ENCODE data around the gene DDX24. TPM values are rescaled to one million over a fixed set of nuclear protein-coding genes. Genes with fewer than 3 reads are reported as not detected.
A peak's percentile ranks its signal among the peaks of the same experiment; 100 is the strongest.

DDX24 gene
- total RNA-seq, 1 experiment from 2014 or later = 145 TPM

DNA sequence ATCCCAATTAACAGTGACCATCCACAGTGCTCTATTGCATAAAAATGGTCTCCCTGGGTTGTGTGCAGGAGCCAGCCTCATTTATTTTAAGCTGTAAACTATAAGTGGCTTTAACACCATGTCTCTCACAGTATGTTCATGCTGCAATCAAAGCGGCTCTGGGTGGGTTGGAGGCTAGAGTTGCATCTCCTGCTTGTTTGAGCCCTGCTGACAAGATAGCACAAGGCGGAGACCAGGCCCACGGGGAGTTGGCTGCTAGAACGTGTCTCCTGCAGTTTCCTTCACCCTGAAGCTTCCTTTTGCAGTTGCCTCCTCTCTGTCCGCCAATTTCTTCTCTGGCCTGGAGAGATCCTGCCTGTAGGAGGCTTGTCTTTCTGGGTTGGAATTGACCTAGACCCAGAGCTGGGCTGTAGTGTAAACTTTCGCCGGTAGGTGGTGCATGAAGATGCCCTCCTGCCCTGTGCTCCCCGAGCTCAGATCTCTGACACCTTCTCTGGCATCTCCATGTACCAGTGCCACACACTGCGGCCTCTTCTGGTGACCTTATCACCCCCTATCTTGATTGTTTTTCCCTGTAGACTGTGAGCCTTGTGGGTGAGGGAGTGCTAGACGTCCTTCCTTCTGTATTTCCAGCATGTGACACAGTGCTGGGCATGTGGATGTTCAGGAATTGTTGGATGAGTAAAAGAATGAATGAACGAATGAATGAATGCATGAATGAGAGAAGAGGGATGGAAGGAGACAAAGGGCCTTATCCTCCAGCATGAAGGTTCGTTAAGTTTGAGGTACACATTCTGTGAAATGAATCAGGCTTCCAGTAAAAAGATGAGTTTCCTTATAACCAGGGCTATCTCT is 44.5 kb downstream of the DDX24 start:
- Histone ChIP-seq H3K27me3 (replicated peaks) (no peaks in the 10 kb centered on the region), H3K4me3 (no peak overlapping the region), H3K9me3 (replicated peaks) (no peaks in the 10 kb centered on the region), H3K27ac (no peak overlapping the region), H3K4me1 (replicated peaks) (no peaks in the 10 kb centered on the region), H3K36me3 (no peaks in the 10 kb centered on the region)
- peak; percentile 42 to 62 for DNase-seq (ENCODE audit: low read depth in 1 of 2, low spot score in 2 of 2)

DNA sequence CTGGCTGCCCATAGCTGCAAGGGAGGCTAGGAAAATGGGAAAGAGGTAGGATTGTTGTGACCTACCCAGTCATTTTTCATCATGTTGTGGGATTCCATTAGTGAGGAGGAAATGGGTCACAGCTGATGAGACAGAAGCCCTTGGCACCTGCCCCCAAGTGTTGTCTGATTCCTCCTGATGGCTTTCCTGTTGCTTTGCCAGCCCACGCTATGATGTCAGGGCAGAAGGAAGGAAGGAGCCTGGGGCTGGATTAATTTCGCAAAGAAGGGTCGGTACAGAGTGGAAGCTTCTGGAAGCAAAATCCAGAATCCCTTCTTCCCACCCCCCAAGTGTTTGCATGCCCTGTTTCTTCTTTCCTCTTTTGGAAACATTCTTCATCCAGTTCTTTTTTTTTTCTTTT is 46.1 kb downstream of the DDX24 start:
- DNase-seq (ENCODE audit: low read depth in 1 of 2, low spot score in 2 of 2) = no peak
- H3K4me1 ChIP-seq (replicated peaks) = no peaks in the 10 kb centered on the region
- H3K27ac ChIP-seq = no peak overlapping the region
- no peaks in the 10 kb centered on the region for H3K9me3 ChIP-seq (replicated peaks)
- H3K36me3 ChIP-seq = no peaks in the 10 kb centered on the region
- H3K4me3 ChIP-seq = no peak overlapping the region
- H3K27me3 ChIP-seq (replicated peaks) = no peaks in the 10 kb centered on the region

DNA sequence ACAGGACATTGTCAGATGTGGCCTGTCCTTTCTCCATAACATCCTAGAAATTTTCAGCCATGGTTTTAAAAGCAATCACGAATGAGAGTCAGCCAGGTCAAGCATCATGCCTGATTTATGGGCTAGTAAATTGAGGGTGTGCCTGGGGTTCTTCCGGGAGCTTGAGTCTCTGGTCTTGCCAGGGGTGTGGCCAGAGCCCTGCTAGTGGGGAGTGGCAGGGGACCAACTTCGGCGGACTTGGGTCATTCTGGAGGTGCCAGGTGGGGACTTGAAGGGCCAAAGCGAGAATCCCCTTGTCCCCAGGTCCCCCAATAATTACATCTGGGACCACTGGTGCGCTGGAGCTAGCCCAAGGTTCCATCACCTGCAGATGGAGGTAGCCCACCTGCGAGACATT is 49.1 kb downstream of the DDX24 start:
- Histone ChIP-seq H3K27ac (no peak overlapping the region), H3K4me3 (no peak overlapping the region), H3K27me3 (replicated peaks) (no peaks in the 10 kb centered on the region), H3K36me3 (no peaks in the 10 kb centered on the region), H3K9me3 (replicated peaks) (no peaks in the 10 kb centered on the region), H3K4me1 (replicated peaks) (peaks cover 19% of the 10 kb centered on the region)
- DNase-seq (ENCODE audit: low read depth in 1 of 2, low spot score in 2 of 2) = no peak

DNA sequence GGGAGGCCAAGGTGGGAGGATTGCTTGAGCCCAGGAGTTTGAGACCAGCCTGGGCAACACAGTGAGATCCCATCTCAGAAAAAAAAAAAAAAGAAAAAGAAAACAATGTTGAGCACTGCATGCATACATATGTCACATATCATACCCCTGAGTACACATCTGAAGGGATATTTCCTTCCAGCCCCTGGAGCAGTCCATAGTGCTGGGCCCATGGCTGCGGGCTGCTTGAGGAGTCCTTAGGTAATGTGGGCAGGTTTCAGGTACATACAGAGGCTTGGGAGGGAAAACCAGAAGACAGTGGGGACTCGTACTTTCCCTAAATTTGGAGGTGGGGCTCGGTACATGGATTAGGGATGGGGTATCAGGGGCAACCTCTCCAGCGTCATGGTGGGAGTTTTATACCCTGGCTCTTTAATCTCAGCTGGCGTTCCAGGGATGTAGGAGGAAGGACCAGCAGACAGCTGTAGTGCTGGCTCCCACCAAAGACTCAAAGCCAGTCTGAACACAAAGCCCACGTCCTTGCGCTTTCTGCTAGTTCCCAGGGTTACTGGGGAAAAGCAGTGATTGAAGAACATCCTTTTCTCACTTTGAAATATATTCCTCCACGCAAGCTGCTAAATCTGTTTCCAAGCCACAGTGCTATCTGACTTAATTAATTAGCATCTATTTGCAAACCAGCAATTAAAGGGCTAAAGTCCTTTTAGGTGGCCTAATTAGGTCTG is 49.7 kb downstream of the DDX24 start:
- Histone ChIP-seq H3K27ac (no peak overlapping the region), H3K27me3 (replicated peaks) (no peaks in the 10 kb centered on the region), H3K9me3 (replicated peaks) (no peaks in the 10 kb centered on the region), H3K4me3 (no peak overlapping the region), H3K4me1 (replicated peaks) (peaks cover 22% of the 10 kb centered on the region), H3K36me3 (no peaks in the 10 kb centered on the region)
- DNase-seq (ENCODE audit: low read depth in 1 of 2, low spot score in 2 of 2) = no peak

DNA sequence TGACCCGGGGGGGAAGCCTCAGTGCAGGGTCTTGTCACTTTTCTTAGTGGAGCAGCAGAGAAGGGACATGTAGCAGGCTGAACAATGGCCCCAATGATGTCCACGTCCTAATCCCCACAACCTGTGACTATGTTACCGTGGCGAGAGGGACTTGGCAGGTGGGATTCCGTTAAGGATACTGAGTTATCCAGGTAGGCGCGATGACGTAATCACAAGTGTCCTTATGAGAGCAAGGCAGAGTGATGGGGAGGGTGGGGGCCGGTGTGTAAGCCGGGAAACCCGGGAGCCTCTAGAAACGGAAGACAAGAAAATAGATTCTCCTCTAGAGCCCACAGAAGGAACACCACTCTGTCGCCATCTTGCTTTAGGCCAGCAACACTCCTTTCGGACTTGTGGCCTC is 50.4 kb downstream of the DDX24 start:
- Histone ChIP-seq H3K27me3 (replicated peaks) (no peaks in the 10 kb centered on the region), H3K4me3 (no peak overlapping the region), H3K36me3 (no peaks in the 10 kb centered on the region), H3K27ac (no peak overlapping the region), H3K4me1 (replicated peaks) (peaks cover 25% of the 10 kb centered on the region), H3K9me3 (replicated peaks) (no peaks in the 10 kb centered on the region)
- DNase-seq (ENCODE audit: low read depth in 1 of 2, low spot score in 2 of 2) = no peak

DNA sequence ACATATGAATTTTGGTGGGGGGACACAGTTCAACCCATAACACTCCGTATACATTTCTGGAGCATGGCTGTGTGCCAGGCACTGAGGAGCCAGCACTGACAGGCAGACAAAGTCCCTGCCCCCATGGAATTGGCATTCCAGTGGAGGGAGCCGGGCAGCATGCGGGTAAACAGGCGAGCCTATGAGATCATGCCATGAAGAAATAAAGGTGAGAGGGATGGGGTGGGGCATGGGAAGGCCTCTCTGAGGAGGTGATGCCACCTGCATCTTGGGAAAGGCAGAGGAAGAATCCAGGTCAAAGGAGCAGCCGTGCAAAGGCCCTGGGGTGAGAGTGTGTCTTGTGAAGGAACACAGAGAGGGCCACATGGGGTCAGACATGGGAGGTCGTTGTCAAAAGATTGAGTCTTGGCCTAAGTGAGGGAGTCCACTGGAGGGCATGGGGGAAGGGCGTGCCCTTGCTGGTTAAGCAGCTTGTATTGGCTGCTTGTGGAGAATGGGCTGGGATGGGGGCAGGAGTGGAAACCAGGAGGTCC is 51.3 kb downstream of the DDX24 start:
- Histone ChIP-seq H3K9me3 (replicated peaks) (no peaks in the 10 kb centered on the region), H3K27ac (no peak overlapping the region), H3K4me3 (no peak overlapping the region), H3K27me3 (replicated peaks) (no peaks in the 10 kb centered on the region), H3K4me1 (replicated peaks) (peaks cover 25% of the 10 kb centered on the region), H3K36me3 (no peaks in the 10 kb centered on the region)
- DNase-seq (ENCODE audit: low read depth in 1 of 2, low spot score in 2 of 2) = no peak

DNA sequence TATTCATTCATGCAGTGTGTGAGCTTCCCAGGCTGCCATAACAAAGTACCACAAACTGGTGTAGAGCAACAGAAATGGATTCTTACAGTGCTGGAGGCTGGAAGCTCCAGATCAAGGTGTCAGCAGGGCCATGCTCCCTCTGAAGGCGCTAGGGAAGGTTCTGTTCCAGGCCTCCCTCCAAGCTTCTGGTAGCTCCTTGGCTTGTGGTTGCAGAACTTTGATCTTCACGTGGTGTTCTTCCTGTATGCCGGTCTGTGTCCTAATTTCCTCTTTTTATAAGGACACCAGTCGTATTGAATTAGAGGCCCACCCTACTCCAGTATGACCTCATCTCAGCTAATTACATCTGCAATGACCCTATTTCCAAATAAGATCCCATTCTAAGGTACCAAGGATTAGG is 51.7 kb downstream of the DDX24 start:
- Histone ChIP-seq H3K9me3 (replicated peaks) (no peaks in the 10 kb centered on the region), H3K27me3 (replicated peaks) (no peaks in the 10 kb centered on the region), H3K4me1 (replicated peaks) (peaks cover 25% of the 10 kb centered on the region), H3K27ac (no peak overlapping the region), H3K36me3 (no peaks in the 10 kb centered on the region), H3K4me3 (no peak overlapping the region)
- DNase-seq (ENCODE audit: low read depth in 1 of 2, low spot score in 2 of 2) = no peak

DNA sequence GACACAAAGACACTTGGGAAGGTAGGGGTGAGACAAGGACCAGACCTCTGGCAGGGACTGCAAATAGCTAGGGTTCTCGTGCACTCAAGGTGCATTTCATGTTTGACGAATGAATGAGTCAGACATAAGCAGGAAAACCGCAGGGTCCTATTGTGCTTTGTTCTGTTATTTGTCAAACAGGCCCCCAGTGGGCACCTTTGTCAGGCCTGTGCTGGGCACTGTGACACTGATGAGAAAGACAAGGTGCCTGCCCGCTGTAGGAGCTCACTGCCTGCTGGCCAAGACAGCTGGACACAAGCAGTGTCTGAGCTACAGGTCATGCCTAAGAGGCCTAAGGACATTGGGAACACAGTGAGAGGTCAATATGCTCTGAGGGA is 52.6 kb downstream of the DDX24 start:
- H3K27me3 ChIP-seq (replicated peaks) = no peaks in the 10 kb centered on the region
- H3K4me3 ChIP-seq = no peak overlapping the region
- no peaks in the 10 kb centered on the region for H3K9me3 ChIP-seq (replicated peaks)
- H3K36me3 ChIP-seq = no peaks in the 10 kb centered on the region
- H3K27ac ChIP-seq = no peak overlapping the region
- DNase-seq (ENCODE audit: low read depth in 1 of 2, low spot score in 2 of 2) = peak; percentile 35 to 55
- peaks cover 25% of the 10 kb centered on the region for H3K4me1 ChIP-seq (replicated peaks)

DNA sequence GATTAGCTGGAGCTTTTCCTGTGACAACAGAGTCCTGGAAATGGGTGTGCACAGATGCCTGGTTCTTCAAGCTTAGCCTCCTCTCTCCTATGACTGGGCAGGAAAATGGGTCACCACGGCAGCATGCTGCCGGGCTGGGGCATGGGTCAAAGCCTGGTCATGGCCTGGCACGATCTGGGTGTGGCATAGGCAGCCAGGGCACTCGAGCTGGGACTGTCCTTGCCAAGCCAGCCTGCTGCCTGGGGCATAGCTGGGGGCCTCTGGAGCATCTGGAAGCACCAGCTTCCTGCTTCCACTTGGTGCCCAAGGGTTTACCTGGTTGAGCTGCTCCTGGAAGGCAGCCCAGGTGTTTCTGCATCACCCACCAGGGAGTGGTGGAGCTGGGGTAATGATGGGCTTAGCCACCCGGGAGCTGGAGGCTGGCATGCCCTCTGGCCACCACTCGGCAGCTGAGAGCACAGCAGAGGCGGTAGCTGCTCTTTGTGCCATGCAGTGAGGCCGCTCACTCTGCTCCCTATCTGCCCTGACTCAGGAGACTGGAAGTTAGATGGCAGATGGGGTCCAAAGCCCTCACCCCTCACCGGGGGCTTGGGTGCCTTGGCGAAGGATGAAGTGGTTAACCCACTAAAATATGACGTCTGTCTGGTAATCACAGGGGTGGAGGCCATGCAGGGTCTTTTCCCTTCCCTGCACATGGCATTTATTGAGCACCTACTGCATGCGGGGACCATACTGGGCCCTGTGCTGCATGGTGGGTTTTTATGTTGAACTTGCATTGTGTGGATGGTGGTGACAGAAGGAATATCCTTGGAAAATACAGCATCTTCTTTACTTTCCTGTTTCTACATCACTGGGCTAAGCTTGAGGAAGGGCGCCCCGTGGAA is 53.2 kb downstream of the DDX24 start:
- no peak overlapping the region for H3K27ac ChIP-seq
- no peaks in the 10 kb centered on the region for H3K27me3 ChIP-seq (replicated peaks)
- H3K9me3 ChIP-seq (replicated peaks) = no peaks in the 10 kb centered on the region
- no peaks in the 10 kb centered on the region for H3K36me3 ChIP-seq
- no peak for DNase-seq (ENCODE audit: low read depth in 1 of 2, low spot score in 2 of 2)
- H3K4me1 ChIP-seq (replicated peaks) = peaks cover 25% of the 10 kb centered on the region
- H3K4me3 ChIP-seq = no peak overlapping the region

DNA sequence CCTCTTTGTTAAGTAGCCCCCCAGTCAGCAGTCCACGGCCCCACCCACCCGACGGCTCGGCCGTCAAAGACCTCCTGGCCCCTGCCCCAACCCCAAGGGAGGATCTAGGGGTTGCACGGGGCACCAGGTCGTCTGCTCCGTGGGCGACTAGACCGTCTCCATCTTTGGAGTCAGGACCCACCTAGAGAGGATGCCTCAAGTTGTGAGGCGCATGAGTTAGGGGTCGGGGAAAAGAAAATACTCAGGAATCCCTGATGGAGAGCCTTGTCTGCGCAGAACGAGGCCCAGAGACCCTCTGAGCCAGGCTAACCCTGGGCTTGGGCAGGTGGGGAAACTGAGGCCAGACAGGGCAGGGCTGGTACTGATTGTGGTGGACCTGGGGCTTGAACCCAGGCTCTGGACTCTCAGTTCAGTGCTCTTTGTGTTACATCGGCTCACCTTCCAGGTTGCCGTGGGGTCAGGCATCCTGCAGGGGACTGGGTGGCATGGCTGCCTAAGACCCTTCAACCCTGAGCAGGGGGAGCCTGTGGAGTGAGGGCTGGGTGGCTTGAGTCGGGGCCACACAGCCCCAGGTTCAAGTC is 54.0 kb downstream of the DDX24 start:
- Histone ChIP-seq H3K4me1 (replicated peaks) (peaks cover 25% of the 10 kb centered on the region), H3K27ac (no peak overlapping the region), H3K9me3 (replicated peaks) (no peaks in the 10 kb centered on the region), H3K27me3 (replicated peaks) (no peaks in the 10 kb centered on the region), H3K36me3 (no peaks in the 10 kb centered on the region), H3K4me3 (peak overlapping the region; percentile 37)
- DNase-seq (ENCODE audit: low read depth in 1 of 2, low spot score in 2 of 2) = no peak

DNA sequence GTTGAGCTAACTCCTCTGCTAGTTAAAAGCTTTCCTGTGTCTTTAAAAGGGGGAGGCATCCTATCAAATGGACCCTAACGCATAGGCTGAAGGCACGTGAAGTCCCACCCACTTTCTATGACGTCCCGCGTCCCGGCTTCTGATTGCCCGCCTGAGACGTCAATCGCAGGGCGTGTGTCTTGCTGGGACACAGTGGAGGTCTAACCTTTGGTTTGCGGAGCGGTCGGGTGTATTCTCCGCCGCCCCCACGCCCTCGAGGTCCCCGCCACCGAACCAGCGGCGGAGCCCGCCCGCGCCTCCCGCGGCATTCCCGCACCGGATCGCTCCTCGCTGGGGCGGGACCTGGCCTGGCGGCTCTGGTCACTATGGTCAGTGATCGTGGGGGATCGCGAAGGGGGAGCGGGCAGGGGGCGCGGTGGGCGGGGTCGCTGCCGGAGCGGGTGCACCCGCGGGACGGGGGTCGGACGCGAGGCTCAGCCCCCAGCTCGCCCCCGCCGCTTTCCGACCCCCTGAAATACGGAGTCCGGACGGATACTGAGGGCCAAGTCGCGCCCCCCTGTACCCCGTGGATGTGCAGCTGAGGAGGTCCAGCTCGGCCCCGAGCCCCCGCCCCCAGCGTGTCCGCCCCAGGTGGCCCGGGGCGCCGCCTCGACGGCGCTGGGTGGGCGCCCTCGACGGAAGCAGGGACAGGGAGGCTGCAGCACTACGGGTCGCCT is 54.7 kb downstream of the DDX24 start, which contains the start of gene OTUB2:
Gene OTUB2, plus strand, starts transcription at position 168 of the 716 bp plus-strand sequence. Its CDS starts 198 bp downstream, at position 366.
- Histone ChIP-seq H3K9me3 (replicated peaks) (no peaks in the 10 kb centered on the region), H3K4me3 (peak within 1 kb of the TSS; percentile 37), H3K4me1 (replicated peaks) (peaks cover 25% of the 10 kb centered on the region), H3K27me3 (replicated peaks) (no peaks in the 10 kb centered on the region), H3K27ac (no peak within 1 kb of the TSS), H3K36me3 (no peaks in the 10 kb centered on the region)
- peak; percentile 96 for DNase-seq (ENCODE audit: low read depth in 1 of 2, low spot score in 2 of 2)

DNA sequence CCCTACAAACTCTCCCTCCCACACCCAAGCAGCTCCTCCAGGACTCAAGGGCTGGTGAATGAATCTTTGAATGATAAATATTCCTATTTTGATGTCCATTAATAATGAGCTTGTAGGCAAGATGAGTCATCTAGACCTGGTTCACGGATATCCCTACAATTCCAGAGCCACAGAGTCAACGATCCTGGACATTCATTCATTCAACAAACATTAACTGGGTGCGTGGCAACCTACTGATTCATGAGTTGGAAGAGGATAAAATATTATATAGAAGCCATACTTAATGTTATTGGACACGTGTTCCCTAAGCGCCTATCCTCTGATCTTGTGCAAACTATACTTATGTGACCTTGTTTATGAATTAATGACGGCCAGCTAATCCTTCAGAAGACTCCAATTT is 55.3 kb downstream of the DDX24 start:
- DNase-seq (ENCODE audit: low read depth in 1 of 2, low spot score in 2 of 2) = no peak
- Histone ChIP-seq H3K9me3 (replicated peaks) (no peaks in the 10 kb centered on the region), H3K4me3 (peak overlapping the region; percentile 37; the same call in 1 of the 2 replicates), H3K36me3 (no peaks in the 10 kb centered on the region), H3K27ac (no peak overlapping the region), H3K4me1 (replicated peaks) (peaks cover 25% of the 10 kb centered on the region), H3K27me3 (replicated peaks) (no peaks in the 10 kb centered on the region)

DNA sequence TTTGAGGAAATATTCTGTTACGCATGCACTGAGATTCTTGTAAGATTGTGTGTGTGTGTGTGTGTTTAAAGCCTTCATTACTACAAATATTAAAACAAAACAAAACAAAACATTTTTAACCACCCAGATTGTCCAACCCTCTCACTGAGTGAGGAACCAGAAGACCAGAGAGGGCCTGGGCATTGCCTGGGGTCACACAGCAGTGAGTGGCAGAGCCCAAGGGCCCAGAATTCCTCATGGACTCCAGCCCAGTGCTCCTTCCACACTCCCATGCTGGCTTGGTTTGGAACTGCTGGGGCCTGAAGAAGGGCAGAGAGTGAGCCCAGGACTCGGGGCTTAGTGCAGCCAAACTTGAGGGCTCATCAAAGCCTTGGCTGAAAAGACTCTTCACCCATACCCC is 56.5 kb downstream of the DDX24 start:
- Histone ChIP-seq H3K27ac (no peak overlapping the region), H3K4me1 (replicated peaks) (peaks cover 25% of the 10 kb centered on the region)

More for the DNA sequence above, 56.5 kb downstream of the DDX24 start:
- H3K9me3 ChIP-seq (replicated peaks) = no peaks in the 10 kb centered on the region
- H3K36me3 ChIP-seq = no peaks in the 10 kb centered on the region
- no peak overlapping the region for H3K4me3 ChIP-seq
- no peaks in the 10 kb centered on the region for H3K27me3 ChIP-seq (replicated peaks)
- no peak for DNase-seq (ENCODE audit: low read depth in 1 of 2, low spot score in 2 of 2)
